A549 treated with CpdA at 1 μM for 4 hours (cell line): ENCODE measurements around the gene ZNF317. TPM values are rescaled to one million over a fixed set of nuclear protein-coding genes. Genes with fewer than 3 reads are reported as not detected.

Experiments
- total RNA-seq: library from RNA; stranded (reverse); fragments of 200-300 nt; extraction: Qiagen RNA extraction; gene quantifications from 5 replicates; pipeline ENCODE4 v1.2.3, GENCODE V29; 2022; ENCODE audit warnings: low read depth

ZNF317 gene
- 18.9 to 21.2 TPM (median 19.5 TPM) in 5 replicates for total RNA-seq

DNA sequence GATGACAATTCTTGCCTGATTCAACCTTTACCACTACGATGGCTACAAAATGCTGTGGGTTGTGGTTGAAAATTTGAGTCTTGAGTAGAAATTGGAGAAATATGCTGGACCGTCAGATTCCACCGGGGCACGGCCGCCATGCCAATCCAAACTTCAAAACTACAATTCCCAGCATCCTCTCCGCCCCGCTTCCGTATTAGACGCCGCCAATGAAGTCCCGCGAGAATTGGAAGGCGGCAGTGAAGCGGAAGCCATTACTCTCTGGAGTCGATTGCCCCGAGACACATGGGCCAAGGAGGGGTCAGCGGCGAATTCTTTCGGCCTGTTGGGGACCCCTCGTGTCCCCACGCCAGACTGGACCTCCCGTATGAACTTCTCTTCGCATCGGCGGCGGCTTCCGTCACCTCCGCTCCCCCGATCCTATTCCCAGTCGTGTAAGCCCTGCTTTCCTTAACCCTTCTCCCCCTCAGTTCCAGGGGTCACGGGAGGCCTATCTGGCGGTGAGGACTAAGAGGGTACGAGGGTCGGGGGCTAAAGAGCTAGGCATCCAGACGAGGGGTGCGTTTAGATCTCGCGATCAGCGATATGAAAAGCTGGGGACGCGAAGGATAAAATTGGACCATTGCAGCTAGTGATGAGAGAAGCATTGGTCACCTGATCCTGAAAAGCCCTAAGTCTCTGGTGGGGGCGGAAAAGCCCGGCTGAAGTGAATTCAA lies at the start of gene ZNF317:
Gene ZNF317, plus strand, starts transcription at position 239 of the 716 bp plus-strand sequence. CDS start 15,620 bp downstream, outside the sequence.

DNA sequence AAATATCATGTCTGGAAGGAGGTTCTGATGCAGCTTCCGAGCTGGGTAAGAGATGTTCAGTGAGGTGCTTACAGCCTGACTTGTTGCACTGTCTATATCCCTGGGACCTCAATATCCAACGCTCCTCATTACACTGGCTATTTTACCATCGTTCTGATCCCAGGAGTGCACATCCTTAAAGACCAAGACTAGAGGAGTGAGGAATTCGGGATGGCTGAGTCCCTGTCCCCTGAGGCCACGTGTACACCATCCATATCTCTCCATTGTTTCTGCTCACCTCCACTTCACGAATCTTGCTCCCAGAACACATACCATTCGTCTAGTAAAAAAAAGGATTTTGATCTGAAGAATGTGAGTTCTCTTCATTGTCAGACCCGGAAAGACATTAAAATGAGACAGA lies 32.8 kb upstream of the ZNF317 start, which contains the start of gene OR7G2:
Gene OR7G2, minus strand, starts transcription at position 101 of the 400 bp plus-strand sequence. CDS start 4,232 bp downstream, outside the sequence.

GRCh38 chr19:9115307-9115813 lies 24.8 kb upstream of the ZNF317 start, which contains the start of gene OR7G1:
Gene OR7G1, minus strand, starts transcription at chr19:9115763. Its CDS starts 0 bp downstream, at chr19:9115763.

GRCh38 chr19:9126900-9127405 lies 13.2 kb upstream of the ZNF317 start, which contains the start of gene OR7G3:
Gene OR7G3, minus strand, starts transcription at chr19:9126950. Its CDS starts 0 bp downstream, at chr19:9126950.

GRCh38 chr19:9178901-9179300 lies 38.7 kb downstream of the ZNF317 start, which contains the start of gene OR7D2:
Gene OR7D2, plus strand, starts transcription at chr19:9178979. Its CDS starts 6,803 bp downstream, at chr19:9185782.

Other genes starting within 250 kb of the ZNF317 start
- 0.02 to 0.08 TPM (median 0.03 TPM) in 5 replicates for gene MUC16, start 130.0 kb upstream of the ZNF317 start, total RNA-seq
- gene OR1M1, start 53.3 kb upstream of the ZNF317 start, total RNA-seq: not detected in 5 replicates
- not detected in 5 replicates for gene OR7G2, start 32.9 kb upstream of the ZNF317 start, total RNA-seq
- not detected in 5 replicates for gene OR7G1, start 24.6 kb upstream of the ZNF317 start, total RNA-seq
- gene OR7G3, start 13.4 kb upstream of the ZNF317 start, total RNA-seq: not detected in 5 replicates
- not detected in 5 replicates for gene OR7D2, start 38.6 kb downstream of the ZNF317 start, total RNA-seq
- not detected in 5 replicates for gene OR7D4, start 79.2 kb downstream of the ZNF317 start, total RNA-seq
- gene OR7E24, start 110.5 kb downstream of the ZNF317 start, total RNA-seq: not detected in 5 replicates
- 0.36 to 1.7 TPM (median 0.87 TPM) in 5 replicates for gene ZNF699, start 169.4 kb downstream of the ZNF317 start, total RNA-seq
- 5.3 to 7.8 TPM (median 5.7 TPM) in 5 replicates for gene ZNF559, start 183.8 kb downstream of the ZNF317 start, total RNA-seq
- 0.36 to 1.1 TPM (median 0.92 TPM) in 5 replicates for gene ZNF177, start 222.6 kb downstream of the ZNF317 start, total RNA-seq